Measurements from ENCODE around the gene FOXJ3.

Gene FOXJ3

GRCh38 chr1:42189931-42190853 is 144.8 kb downstream of the FOXJ3 start:
- DNase-seq (ENCODE audit: low read depth in 2 of 2) = no peak

- no peak for DNase-seq (ENCODE audit: low read depth in 2 of 2)
These were observed 148.9 kb downstream of the FOXJ3 start for GRCh38 chr1:42186152-42186551.

DNA sequence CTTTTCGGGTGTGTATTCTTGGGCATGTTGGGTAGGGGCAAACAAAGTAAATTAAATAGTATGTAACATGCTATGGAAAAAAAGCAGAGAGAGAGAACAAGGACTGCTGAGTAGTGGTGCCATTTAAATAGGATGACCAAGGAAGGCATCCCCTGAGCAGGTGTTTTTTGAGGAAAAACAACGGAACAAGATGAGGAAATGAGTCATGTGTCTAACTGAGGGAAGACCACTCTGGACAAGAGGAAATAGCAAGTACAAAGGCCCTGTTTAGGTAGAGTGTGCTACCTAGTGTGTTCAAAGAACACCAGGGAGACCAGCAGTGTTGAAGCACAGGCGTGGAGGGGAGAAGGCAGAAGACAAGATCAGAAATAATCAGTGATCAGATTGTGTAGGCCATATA is 150.4 kb downstream of the FOXJ3 start:
- DNase-seq (ENCODE audit: low read depth in 2 of 2) = no peak

GRCh38 chr1:42183957-42184268 is 151.1 kb downstream of the FOXJ3 start:
- no peak for DNase-seq (ENCODE audit: low read depth in 2 of 2)

DNA sequence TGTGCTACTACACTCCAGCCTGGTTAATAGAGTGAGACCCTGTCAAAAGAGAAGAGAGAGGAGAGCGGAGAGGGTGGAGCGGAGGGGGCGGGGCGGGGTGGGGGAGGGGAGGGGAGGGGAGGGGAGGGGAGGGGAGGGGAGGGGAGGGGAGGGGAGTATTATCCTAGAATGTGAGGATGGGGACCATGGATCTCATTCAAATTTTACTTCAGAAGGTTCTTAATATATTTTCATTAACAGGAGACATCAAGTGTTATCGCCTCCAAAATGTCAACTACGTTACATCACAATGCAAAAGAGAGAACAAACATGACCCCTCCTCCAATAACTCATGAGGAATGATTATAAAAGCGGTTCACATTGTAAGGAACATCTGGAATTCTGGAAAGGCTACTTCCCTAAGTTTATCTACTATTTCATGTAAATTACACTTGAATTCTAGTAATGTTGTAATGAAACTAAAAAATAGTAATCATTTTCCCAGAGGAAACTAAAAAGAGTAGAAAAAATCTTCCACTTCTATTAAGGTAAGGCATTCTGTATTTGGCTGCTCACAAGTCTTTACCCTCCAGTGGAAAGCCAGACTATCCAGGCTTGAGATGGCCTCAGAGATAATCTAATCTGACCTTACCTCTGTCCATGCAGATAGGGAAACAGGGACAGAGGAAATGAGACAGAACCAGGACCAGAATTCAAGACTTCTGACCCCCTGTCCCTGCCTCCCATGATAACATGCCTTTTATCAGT is 151.7 kb downstream of the FOXJ3 start:
- no peak for DNase-seq (ENCODE audit: low read depth in 2 of 2)

DNA sequence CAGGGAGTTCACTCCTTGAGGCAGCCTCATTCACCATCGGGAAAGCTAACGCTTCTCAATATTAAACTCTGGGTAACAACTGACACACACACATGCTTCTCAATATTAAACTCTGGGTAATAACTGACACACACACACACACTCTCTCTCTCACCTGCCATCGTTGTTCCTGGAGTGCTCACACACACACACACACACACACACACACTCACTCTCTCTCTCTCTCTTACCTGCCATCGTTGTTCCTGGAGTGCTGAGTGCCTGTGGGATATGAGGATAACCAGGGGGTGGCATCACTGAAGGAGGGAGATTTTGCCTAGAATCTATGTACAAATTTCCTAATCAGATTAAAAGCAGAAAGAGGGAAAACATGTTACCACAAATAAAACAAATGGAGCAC is 153.3 kb downstream of the FOXJ3 start:
- DNase-seq (ENCODE audit: low read depth in 2 of 2) = no peak

DNA sequence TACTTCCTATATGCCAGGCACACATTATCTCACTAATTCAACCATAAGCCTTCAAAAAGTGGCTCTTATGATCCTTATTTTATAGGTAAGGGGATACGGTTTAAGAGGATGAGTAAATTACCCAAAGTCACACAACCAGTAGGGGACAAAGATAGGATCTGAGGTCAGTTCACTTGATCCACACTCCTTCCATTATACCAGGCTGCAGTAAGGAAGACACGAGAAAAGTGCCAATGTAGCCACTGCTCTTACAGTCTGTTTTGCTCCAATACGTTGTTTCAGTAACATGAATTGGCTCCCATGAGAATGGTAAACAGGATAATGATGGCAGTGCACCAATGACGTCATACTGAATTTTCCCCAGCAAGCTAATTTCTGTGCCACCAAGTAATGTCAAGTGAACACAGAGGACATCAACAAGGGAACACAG is 155.1 kb downstream of the FOXJ3 start:
- DNase-seq (ENCODE audit: low read depth in 2 of 2) = no peak

GRCh38 chr1:42179275-42179674 is 155.8 kb downstream of the FOXJ3 start:
- DNase-seq (ENCODE audit: low read depth in 2 of 2) = no peak

- DNase-seq (ENCODE audit: low read depth in 2 of 2) = no peak
These were observed 156.8 kb downstream of the FOXJ3 start for GRCh38 chr1:42178249-42178648.

GRCh38 chr1:42177541-42177981 is 157.5 kb downstream of the FOXJ3 start:
- DNase-seq (ENCODE audit: low read depth in 2 of 2) = no peak

- no peak for DNase-seq (ENCODE audit: low read depth in 2 of 2)
These were observed 158.0 kb downstream of the FOXJ3 start for GRCh38 chr1:42176902-42177519.

DNA sequence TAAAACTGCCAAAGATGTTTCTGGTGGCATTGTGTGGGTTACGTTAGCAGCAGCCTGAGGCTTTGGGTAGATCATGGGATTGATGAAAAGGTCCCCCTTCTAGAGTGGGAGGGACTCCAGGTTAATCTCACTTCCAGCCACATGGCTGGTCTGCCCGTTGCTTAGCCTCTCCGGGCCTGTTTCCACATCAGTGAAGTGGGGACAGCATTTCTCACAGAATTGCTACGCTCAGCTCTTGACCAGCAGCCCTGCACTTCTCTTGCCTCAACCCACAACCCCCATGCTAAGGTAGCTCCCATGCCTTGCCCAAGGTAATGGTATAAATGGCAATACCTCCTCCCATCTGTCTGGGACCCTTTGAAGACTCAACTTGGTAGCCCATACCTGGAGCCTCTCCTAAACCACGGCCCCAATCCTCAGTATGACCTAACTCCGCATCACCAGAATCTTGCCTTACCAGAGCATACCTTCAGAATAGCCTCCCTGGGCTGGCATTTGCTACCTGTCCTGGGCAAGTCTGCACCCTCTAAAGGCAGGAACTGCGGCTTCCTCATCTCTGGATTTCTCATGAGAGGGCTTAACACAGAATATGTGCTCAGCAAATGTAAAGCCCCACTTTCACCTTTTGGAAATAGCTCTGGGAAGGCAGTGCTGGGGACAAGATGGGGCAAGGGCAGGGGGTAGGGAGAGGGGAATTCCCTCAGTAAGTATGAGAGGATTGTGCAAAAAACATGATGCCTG is 159.6 kb downstream of the FOXJ3 start:
- DNase-seq (ENCODE audit: low read depth in 2 of 2) = no peak

DNA sequence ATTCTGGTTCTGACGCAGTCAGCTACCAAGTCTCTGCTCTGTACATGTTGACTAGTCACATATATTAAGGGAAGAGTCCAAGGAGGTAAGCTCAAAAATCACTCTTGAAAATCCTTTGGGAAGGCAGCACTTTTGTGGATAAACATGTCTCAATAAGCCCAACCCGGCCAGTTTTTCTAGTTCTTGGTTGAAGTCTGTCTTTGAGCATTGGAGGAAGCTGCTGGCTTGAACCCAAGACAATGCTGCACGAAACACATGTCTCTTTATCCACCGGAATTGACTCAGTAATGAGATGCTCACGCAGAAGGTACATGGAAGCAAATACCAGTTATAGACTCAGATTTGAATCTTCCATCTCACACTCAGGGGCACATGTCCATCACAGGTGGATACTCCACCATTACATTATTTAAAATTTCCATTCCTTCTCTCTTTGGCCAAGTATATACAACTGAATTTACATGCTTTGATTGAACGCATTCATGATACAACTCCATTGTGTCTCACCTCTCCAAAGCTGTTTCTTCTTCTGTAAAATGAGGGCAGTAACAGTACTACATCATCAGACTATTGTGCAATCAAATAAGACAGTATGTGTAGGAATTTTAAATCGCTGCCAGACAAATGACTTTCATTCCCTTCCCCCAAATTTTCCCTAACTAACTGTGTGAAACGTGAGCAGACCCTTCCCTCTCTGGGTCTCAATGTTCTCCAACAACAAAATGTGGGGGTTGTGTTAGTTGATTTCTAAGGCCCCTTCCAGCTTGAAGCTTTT is 160.9 kb downstream of the FOXJ3 start:
- no peak for DNase-seq (ENCODE audit: low read depth in 2 of 2)

DNA sequence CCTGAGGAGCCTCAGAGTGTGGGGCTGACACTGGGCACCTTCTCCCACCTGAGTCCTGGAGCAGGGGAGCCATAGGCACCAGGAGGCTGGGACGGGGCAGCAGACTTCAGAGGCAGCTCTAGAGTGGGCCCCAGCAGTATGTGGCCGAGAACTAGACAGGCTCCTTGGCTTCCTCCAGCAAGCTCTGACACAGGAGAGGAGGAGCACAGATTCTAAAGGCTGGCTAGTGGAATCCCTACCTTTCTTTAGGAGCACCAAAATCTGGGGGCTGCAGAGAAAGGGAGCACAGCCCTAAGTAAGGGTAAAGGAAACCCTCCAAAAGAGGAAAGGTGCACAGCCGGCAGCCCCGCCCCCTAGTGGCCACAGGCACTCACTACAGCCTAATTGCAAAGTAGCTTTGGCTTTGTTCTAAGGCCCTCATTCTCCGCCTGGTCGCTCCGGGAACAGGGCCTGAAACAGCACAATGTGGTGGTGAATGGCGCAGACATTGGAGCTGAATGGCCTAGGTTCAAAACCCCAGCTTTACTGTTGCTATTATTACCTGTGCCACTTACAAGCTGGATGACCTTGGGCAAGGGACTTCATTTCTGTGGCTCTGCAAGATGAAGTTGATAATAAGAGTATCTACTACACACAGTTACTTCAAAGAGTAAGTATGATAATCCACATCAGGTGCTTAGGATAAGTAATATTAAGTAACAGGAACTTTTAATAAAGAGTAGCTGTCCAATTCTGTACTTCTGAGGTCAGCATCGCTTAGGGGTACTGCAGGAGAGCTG is 161.7 kb downstream of the FOXJ3 start:
- DNase-seq (ENCODE audit: low read depth in 2 of 2) = peak; percentile 23 to 50

DNA sequence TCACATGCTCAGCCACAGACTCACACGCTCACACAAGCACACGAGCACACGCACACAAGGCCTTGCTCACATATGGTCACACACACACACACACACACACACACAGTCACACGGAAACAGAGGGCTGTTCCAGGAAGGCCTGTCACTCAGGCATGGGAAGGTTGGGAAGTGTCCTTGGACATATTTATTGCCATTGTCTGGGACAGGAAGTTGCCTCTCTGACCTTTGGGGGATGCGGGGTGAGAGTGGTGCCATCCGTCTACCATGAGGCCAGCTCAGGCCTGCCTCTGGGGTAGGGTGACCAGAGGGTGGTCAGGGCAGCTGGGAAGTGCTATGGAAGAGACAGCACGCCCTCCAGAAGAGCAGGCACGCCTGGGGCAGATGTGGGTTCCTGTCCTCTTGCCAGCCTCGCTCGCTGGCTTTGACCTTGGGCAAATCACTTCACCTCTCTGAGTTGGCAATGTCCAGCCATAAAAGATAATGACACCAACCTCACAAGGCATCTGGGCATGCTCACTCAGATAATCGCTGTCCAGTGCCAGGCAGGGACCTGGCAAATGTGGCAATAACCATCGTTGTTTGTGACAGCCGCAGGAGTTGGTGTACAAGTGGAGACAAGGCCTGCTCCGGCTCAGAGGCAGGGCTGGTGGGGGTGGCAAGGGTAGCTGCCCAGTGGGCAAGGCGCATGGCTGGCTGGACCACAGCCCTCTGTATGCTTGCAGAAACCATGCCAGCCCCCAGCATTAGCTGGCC is 162.5 kb downstream of the FOXJ3 start:
- DNase-seq (ENCODE audit: low read depth in 2 of 2) = no peak

DNA sequence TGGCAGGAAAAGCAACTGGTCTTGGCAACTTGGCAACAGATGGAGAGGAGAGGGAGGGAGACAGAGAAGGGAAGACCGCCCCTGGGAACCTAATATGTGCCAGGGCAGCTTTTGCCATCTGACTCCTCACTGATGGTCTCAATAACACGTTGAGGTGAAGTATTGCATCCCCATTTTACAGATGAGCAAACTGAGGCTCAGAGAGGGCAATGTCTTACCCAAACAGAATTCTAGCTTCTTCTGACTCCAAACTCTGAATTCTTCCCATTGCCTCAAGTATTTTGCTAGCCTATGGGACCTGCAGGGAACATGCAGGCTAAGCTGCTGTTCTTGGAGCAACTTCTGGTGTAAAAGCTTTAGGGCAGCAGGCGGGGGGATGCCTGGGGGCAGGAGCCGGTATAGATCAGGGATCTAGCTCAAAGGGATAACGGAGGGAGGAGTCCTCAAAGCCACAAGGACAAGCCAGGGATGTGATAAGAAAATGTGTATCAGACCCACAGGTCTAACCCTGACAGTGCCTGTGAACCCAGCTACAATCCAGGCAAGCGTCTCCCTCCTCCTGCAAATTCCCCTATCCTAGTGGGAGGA is 163.3 kb downstream of the FOXJ3 start:
- no peak for DNase-seq (ENCODE audit: low read depth in 2 of 2)

DNA sequence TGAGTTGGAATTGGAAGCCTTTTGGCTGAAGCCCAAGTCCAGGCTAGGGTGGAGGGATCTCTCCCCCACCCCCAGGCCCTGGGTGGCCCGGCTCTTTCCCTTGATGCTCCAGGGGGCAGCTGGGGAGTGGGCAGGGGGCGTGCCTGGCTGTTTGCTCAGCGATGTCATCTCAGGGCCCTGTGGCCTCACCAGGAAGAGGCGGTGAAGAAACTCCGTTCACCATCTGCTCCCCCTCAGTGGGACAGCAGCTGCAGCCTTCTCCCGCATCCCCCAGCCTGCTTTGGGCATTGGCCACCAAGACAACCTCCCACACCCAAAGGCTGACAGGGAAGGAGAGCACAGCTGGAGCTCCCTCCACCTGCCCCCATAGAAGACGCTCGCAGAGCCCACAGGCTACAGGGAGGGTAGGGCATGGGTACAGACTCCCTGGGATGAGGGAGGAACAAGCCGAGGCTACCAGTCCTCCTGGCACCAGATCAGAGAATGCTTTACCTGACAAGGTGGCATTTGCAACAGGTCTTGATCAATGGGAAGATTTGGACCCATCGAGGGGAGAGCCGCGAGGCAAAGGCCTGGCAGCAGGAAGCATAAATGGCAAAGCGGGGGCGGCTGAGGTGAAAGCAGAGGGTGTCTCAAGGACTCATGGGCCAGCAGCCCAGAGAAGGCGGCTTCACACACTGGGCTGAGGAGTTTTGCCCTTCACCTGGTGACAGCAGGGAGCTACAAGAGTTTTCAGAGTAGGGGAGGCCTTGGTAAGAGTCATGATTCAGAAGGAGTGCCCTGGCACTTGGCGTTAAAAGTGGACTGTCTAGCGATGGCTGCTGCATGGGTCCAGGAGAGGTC is 164.0 kb downstream of the FOXJ3 start:
- no peak for DNase-seq (ENCODE audit: low read depth in 2 of 2)

GRCh38 chr1:42168763-42169162 is 166.3 kb downstream of the FOXJ3 start:
- no peak for DNase-seq (ENCODE audit: low read depth in 2 of 2)

DNA sequence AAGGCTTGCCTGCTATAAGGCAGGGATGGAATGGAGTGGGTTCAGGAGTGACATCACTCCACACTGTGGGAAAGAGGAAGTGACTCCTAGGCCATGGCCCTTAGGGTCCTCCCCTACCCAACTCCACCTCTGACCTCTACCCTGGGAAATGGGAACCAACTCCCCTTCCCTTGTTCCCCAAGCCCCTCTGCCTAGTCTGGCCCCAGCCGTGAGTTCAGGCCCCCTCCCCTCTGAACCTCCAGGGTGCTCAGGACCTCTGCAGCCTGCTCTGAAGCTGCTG is 166.7 kb downstream of the FOXJ3 start:
- no peak for DNase-seq (ENCODE audit: low read depth in 2 of 2)
